ENCODE measurements around the gene LRRFIP1. TPM values are rescaled to one million over a fixed set of nuclear protein-coding genes. Genes with fewer than 3 reads are reported as not detected.

LRRFIP1 gene
- total RNA-seq, 1 donor from 2014 or later: 133 TPM

DNA sequence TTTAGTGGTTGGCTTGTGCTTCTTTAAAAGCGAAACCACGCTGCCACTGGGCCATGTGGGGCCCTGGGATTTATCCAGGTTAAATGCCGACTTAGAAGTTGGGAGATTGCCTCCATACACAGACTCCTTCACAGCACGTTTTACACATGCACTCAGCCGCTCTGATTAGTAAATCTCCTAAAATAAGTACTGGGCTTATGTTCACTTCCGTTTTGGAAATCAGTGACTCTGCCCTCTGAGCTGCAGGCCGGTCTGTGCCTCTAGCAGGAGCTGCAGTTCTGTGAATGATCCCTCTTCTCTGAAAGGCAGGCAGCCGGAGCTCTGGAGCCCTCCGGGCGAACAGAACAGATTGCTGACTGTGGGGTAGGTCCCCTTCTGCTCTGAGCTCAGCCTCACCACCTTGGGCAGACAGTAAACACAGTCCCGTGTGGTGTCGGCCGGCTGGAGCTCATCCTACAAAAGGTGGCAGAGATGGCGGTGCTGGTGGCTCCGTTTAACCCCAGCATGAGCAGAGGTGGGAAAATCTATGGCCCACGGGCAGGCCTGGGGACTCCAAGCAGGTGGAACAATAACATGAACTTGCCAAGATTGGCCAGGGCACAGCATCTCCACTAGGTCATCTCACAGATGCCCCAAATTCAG is 27.1 kb upstream of the LRRFIP1 start:
- Histone ChIP-seq H3K9me3 (no peaks in the 10 kb centered on the region), H3K36me3 (no peaks in the 10 kb centered on the region), H3K4me3 (peak overlapping the region in 1 of 2 donors; percentile 46), H3K27me3 (no peaks in the 10 kb centered on the region), H3K27ac (peak overlapping the region; percentile 90), H3K4me1 (peaks cover 17 to 40% of the 10 kb centered on the region in 2 donors)
- intact Hi-C loops (cut with DNase I): loop anchor here (1.0 to 5.0 kb wide), 5 partner anchors 16 to 144 kb away; no protein-coding TSS in a partner anchor
- TF ChIP-seq, protein P1, sequence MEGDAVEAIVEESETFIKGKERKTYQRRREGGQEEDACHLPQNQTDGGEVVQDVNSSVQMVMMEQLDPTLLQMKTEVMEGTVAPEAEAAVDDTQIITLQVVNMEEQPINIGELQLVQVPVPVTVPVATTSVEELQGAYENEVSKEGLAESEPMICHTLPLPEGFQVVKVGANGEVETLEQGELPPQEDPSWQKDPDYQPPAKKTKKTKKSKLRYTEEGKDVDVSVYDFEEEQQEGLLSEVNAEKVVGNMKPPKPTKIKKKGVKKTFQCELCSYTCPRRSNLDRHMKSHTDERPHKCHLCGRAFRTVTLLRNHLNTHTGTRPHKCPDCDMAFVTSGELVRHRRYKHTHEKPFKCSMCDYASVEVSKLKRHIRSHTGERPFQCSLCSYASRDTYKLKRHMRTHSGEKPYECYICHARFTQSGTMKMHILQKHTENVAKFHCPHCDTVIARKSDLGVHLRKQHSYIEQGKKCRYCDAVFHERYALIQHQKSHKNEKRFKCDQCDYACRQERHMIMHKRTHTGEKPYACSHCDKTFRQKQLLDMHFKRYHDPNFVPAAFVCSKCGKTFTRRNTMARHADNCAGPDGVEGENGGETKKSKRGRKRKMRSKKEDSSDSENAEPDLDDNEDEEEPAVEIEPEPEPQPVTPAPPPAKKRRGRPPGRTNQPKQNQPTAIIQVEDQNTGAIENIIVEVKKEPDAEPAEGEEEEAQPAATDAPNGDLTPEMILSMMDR (IDR thresholded peaks at IDR 0.05): peak in 2 of 3 experiments; percentile 47 to 66
- peak; percentile 53 to 92 for DNase-seq (ENCODE audit: low spot score in 2 of 2)

DNA sequence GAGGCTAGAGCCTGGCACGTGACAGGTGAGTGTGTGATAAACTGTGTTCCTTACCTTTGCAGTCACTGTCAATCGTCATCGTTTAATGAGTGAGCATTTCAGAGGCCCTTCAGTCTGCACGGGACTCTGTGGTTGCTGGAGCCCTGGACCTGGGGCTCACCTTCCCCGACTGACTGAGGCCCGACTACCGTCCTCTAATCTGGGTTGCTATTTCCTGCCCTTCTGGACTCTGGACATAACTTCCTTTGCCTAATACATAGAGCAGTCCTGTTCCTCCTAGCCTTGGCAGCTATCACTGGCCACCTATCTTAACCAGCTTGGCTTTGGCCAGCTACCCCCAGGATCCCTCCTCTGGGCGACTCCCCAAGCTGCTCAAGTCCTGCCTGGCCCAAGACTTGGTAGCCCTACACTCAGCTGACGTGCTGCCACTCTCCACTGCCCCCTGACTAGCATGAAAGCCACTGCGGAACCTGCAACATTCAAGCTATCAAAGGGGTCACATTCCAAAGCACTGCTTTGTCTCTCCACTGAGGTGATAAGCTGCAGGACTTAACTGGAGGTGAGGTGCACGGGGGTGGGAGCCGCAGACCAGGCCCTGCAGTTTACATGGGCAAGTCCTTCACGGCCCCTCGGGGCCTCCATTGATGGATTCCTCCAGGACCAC is 25.8 kb upstream of the LRRFIP1 start:
- intact Hi-C loops (cut with DNase I): loop anchor here (2.0 to 5.0 kb wide), 4 partner anchors 46 to 143 kb away; no protein-coding TSS in a partner anchor

DNA sequence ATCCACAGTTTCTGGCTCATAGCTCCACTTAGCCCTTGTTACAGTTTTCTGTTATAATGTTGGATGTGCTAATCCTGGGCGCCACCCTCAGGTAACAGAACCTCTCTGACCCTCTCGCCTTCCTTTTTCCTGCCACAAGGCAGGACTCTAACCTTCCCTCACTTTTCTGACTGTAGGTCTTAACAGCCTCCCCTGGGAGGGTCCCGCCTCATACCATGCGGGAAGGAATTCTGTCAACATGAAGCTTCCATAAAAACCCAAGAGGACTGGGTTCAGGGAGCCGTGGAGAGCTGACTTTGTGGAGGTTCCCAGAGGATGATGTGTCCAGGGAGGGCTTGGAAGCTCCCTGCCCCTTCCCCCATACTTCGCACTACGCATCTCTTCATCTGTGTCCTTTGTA is 25.0 kb upstream of the LRRFIP1 start:
- Histone ChIP-seq H3K27me3 (no peaks in the 10 kb centered on the region), H3K4me3 (no peak overlapping the region), H3K9me3 (no peaks in the 10 kb centered on the region), H3K36me3 (no peaks in the 10 kb centered on the region), H3K4me1 (peaks cover 17 to 35% of the 10 kb centered on the region in 2 donors), H3K27ac (peak overlapping the region; percentile 90)
- TF ChIP-seq, protein P1 (IDR thresholded peaks at IDR 0.05): no peak
- intact Hi-C loops (cut with DNase I): loop anchor here (2.0 to 5.0 kb wide), 3 partner anchors 45 to 90 kb away; no protein-coding TSS in a partner anchor
- no peak for DNase-seq (ENCODE audit: low spot score in 2 of 2)

More for the DNA sequence above, 25.8 kb upstream of the LRRFIP1 start:
- H3K27me3 ChIP-seq: no peaks in the 10 kb centered on the region
- DNase-seq (ENCODE audit: low spot score in 2 of 2): no peak
- H3K4me1 ChIP-seq: peaks cover 17 to 35% of the 10 kb centered on the region in 2 donors
- H3K9me3 ChIP-seq: no peaks in the 10 kb centered on the region
- H3K4me3 ChIP-seq: no peak overlapping the region
- H3K27ac ChIP-seq: peak overlapping the region; percentile 90
- TF ChIP-seq, protein P1 (IDR thresholded peaks at IDR 0.05): no peak
- no peaks in the 10 kb centered on the region for H3K36me3 ChIP-seq

DNA sequence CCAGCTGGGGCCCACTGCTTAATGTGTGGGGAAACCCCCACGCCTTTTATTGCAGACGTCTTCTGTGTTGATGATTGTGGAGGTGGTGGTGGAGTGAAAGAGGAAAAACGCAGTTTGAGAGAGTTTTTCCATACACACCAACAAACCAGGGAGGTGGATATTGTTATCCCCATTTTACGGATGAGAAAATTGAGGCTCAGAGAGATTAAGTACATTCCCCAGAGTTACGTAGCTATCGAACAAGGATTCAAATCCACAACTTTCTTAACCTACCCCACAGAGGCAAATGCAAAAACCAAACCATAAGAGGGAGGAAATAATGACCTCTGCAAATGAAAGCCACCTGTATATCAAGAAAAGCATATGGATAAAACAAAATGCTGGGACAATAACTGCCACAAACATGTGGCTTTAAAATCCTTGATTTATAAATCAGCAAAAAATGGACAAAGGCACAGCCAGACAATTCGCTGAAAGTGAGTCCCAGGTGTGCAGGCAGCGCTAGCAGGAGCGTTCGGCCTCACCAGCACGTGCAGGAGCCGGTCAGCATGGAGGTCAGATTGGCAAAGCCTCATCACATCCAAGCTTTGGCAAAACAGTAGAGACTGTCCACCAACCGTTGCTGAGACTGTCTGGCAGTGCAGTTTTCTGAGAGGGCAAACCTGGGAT is 24.2 kb upstream of the LRRFIP1 start:
- intact Hi-C loops (cut with DNase I): loop anchor here (2.0 to 5.0 kb wide), 3 partner anchors 44 to 89 kb away; no protein-coding TSS in a partner anchor
- TF ChIP-seq, protein P1 (IDR thresholded peaks at IDR 0.05): no peak

DNA sequence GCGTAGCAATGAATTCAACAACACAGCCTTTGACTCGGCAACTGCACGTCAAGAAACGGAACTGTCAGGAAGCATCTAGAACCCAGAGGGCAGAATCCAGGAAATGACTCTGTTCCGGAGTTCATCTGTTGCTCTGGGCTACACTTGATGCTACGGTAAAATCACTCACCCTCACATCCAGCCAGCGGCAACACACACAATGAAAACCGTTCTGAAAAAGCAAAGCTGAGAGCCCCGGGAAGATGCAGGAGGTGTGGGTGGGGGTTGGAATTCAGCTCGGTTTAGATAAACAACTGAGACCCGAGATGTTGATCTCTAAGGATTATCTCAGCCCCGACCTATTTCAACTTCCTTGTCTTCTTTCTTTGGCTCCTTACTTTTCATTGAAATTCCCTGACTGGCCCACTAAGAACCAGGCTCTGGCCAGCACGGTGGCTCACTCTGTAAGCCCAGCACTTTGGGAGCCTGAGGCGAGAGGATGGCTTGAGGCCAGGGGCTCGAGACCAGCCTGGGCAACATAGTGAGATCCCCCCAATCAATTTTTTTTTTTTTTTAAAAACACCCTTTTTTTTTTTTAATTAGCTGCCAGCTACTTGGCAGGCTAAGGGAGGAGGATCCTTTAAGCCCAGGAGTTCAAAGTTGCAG is 23.5 kb upstream of the LRRFIP1 start:
- H3K36me3 ChIP-seq: no peaks in the 10 kb centered on the region
- peaks cover 17 to 31% of the 10 kb centered on the region in 2 donors for H3K4me1 ChIP-seq
- peak overlapping the region; percentile 75 to 90 for H3K27ac ChIP-seq
- intact Hi-C loops (cut with DNase I): loop anchor here (2.0 to 5.0 kb wide), 3 partner anchors 43 to 88 kb away; no protein-coding TSS in a partner anchor
- no peaks in the 10 kb centered on the region for H3K27me3 ChIP-seq
- TF ChIP-seq, protein P1 (IDR thresholded peaks at IDR 0.05): no peak
- no peaks in the 10 kb centered on the region for H3K9me3 ChIP-seq
- peak in 1 of 2 donors; percentile 86 for DNase-seq (ENCODE audit: low spot score in 2 of 2)
- H3K4me3 ChIP-seq: peak overlapping the region in 1 of 2 donors; percentile 21

More for the DNA sequence above, 24.2 kb upstream of the LRRFIP1 start:
- no peak for DNase-seq (ENCODE audit: low spot score in 2 of 2)
- Histone ChIP-seq H3K4me3 (no peak overlapping the region), H3K4me1 (peaks cover 17 to 35% of the 10 kb centered on the region in 2 donors), H3K36me3 (no peaks in the 10 kb centered on the region), H3K27me3 (no peaks in the 10 kb centered on the region), H3K27ac (peak overlapping the region; percentile 75 to 90), H3K9me3 (no peaks in the 10 kb centered on the region)

Measured in ascending aorta (tissue), 2 donors.